RPMI8226 (cell line): ENCODE data around the gene DOCK11.

ENCODE experiments used
- DNase-seq: peaks from one replicate; pipeline ENCODE4 v3.0.0-alpha.2; 2015

The DOCK11 gene

DNA sequence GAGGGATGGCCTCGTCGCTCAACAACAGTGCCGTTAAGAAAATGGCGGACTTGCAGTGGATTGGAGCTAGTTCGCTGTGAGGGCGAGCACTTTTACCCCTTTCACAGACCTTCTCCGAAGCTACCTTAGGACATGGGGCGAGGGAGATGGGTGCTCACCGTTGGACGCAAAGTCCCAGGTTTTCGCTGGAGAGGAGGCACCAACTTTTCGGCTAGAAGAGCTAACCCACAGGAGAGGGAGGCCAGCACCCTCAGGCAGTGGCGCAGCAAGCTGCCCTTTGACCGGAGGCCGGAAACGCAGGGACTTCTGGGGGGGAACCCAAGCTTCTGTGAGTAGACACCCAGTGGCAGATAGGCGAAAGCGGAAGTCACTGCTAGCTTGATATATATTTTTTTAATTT is 138.7 kb downstream of the DOCK11 start:
- no peak for DNase-seq

DNA sequence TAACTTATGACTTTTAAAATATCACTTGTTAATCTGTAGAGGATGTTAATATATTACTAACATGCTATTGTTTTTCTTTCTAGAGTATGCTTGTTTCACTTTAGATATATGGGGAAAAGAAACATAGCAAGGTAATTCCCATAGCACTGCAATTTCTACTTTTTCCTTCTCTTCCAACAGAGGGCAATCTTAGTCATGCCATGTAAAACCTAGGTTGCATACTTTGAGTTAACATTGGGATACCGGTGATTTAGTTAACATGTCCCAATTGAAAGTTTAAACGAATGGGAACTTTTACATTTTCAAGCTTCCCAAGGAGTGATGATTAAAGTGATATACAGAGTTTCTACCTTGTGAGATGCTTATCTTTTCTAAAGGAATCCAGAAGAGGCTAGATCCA is 142.4 kb downstream of the DOCK11 start:
- DNase-seq = no peak

DNA sequence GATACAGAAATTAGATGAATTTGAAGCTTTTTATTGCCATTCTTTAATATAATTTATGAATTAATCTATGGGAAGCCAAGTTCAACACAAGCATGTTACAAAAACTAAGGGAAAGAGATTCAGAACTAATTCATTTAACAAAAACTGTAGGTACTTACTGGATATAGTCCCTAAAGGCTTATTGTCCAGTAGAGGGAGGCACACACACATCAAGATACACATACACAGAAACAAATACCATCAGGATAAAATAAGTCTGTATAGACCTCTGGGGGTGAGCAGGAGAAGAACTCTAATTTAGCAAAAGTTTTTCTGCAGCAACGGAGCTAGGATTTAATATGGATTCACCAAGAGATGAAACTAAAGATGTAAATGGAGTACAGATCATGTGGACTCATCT is 148.8 kb downstream of the DOCK11 start:
- DNase-seq = peak; percentile 4

DNA sequence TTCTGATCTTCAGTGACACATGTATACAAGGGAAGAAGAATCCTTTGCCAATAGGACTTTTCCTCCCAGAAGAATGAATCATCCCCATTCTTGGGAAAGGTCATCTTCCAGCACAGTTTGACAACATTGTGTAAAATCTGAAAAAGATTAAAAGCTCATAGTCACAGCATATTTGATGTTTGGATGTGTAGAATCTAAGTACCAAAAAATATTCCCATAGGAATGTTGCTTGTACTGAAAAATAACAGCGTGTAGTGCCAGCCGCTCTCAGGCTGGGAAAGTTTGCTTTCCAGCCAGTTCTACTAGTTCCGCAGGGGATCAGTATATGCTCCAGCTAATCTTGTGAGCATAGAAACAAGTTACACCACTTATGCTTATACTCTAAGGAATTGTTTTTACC is 157.1 kb downstream of the DOCK11 start:
- DNase-seq = no peak

DNA sequence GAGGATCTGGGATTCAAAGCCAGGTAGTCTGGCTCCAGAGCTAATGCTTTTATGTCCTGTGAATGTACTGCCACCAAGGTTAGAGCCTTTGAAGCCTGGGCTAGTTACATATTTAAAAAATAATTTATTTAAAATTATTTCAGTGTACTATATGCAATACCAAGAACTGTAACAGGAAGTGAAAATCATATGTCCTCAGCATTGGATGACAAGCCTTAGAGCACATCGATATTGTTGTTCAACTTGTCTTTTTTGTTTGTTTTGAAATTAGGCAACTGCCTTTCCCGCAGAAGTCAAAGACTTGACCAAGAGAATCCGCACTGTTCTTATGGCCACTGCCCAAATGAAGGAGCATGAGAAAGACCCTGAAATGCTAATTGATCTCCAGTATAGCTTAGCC is 158.7 kb downstream of the DOCK11 start:
- DNase-seq = no peak

DNA sequence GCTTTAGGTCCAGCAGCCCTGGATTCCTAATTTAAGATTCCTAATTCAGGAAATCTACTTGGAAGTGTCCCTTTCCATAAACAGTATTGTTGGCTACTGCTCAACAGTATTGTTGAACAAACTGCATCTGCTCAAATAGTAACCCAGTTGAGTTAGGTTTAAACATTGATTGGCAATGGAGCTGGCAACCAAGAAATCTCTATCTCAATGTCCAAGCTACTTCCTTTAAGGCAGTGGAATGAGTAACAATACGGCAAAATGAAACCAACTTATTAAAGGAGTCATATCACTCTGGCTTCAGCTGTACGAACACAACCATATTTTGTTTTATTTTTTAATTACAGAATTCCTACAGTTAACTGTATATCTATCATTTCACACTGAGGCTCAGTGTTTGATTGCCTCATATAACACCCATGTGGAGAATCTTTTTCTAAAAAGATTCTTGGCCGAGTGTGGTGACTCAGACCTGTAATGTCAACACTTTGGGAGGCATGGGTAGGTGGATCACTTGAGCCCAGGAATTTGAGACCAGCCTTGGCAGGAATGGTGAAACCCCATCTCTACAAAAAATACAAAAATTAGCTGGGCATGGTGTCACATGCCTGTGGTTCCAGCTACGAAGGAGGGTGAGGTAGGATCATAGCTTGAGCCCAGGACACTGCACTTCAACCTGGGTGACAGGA is 160.1 kb downstream of the DOCK11 start:
- DNase-seq = no peak

DNA sequence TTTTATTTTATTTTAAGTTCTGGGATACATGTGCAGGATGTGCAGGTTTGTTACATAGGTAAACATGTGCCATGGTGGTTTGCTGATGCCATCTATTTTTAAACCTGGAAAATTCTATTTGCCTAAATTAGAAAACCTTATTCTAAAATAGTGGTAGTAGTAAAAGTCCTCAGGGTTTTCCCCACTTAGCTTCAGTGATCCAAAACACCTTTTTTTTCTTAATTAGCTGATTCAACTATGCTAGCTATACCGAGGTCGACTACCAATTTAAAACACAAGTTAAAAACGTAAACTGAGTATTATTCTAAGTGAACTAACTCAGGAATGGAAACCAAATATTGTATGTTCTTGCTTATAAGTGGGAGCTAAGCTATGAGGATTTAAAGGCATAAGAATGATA is 161.8 kb downstream of the DOCK11 start:
- DNase-seq = no peak

DNA sequence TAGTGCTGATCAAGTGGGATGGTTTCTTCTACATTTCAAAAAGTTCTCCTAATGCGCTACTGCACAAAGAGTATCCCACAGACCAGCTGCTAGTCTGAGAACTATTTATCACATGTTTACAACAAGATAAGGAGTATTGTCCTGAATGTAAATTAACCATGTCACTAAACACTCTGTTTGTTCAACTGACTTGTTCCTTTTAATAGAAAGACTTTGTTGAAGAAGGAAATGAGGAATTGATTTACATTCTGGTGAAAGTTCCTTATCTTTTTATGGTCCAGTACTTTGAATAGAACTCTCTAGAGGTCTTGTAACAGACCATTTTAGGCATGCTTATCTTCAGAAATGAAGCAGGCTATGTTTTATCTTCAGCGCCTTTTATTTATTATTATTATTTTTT is 164.5 kb downstream of the DOCK11 start:
- no peak for DNase-seq

DNA sequence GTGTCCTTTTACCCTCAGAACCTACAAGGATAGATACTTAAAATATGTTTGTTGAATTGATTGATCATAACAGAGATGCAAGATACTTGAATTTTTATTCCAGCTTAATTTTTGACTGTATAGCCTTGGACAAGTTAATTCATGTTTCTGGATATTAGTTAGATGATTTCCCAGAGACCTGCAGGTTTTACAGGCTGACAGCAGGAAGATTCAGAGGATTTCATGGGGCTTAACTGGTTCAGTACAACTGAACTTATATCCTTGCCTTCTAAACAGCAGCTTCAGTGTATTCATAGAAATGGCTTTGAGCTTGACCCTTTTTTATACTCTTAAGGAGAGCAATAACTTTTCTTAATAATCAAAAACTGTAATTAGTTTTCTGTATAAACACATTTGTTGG is 169.6 kb downstream of the DOCK11 start:
- DNase-seq = no peak

DNA sequence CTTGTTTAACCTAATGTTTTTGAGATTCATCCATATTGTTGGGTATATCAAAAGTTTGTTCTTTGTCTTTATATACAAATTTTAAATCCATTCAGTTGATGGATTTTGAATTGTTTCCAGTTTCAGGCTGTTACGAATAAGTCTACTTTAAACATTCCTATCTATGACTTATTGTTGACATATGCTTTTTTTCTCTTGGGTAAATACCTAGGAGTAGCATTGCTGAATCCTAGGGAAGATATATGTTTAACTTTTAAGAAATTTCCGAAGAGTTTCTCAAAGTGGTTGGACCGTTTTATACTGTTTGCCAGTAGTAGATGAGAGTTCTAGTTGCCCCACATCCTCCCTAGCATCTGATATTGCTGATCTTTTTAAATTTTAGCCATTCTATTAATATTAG is 170.9 kb downstream of the DOCK11 start:
- no peak for DNase-seq

DNA sequence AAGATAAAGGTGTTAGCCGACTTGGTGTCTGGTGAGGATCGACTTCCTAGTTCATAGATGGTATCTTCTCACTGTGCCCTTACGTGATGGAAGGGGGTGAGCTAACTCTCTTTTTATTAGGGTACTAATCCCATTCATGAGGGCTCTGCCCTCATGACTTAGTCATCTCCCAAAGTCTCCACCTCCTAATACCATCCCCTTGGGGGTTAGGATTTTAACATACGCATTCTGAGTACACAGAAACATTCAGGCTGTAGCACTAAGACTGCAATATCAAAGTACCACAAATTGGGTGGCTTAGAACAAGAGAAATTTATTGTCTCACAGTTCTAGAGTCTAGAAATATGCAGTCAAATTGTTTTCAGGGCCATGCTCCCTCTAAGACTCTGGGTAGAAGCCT is 173.8 kb downstream of the DOCK11 start:
- DNase-seq = no peak

DNA sequence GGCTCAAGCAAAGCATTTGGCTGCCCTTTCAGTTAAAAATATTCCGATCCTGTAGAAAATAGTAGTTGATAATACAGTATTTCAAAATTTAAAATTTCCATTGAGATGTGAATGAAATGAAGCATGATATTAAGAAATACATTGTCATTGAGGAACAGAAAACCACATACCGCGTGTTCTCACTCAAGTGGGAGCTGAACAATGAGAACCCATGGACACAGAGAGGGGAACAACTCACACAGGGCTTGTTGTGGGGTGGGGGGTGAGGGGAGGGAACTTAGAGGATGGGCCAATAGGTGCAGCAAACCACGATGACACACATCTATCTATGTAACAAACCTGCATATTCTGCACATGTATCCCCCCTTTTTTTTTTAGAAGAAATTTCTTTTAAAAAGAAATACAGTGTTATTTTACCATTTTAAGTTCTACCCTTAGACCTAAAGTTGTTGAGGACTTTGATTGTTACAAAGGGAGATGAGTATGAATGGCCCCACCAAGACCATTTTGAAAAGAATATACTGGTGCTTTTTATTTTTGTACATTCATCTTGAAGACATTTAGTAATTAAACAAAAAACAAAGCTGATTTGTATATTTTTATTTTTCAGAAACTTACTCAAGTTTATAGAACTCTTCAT is 179.8 kb downstream of the DOCK11 start:
- no peak for DNase-seq

DNA sequence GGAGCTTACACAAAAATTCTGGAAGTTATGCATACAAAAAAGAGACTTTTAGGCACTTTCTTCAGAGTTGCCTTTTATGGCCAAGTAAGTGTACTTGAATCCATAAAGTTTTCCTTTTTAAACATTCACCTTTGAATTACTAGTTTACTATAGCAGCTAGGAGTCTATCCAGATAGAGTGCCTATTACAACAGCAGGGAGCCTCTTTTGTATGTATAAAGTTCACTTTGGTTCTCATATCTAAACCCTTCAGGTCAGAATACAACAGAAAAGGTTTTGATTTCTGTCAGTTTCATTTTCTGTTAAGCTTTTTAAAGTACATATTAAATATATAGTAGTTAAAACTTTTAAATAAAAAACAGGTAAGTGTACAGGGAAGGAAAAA is 180.3 kb downstream of the DOCK11 start:
- no peak for DNase-seq

DNA sequence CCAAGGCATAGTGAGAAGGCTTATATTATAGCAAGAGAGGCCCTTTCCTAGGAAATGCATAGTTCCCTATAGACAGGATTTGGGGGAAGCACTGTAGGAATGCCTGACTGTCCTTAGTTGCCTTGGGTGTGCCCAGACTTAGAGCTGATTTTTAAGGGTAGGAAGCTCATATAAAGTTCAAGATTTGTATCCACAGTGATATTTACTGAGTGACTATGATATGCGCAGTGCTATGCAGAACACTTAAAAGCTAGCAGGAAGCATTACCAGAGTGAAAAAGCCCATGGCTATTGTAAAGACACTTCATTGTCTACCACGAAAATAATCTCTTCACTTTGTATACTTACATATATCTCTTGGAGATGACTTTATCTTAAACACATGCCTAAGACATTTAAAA is 181.7 kb downstream of the DOCK11 start:
- DNase-seq = no peak

DNA sequence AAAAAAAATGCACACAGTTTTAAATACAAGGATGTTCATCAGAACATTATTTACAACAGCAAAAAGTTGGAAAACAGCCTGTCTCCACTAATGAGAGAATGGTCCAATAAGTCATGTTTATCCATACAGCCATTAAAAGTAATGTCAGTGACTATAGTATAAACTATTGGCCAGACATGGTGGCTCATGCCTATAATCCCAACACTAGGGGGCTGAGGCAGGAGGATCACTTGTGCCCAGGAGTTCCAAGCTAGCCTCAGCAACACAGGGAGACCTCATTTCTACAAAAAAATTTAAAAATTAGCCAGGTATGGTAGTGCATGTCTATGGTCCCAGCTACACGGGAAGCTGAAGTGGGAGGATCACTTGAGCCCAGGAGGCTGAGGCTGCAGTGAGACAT is 183.7 kb downstream of the DOCK11 start:
- DNase-seq = no peak

DNA sequence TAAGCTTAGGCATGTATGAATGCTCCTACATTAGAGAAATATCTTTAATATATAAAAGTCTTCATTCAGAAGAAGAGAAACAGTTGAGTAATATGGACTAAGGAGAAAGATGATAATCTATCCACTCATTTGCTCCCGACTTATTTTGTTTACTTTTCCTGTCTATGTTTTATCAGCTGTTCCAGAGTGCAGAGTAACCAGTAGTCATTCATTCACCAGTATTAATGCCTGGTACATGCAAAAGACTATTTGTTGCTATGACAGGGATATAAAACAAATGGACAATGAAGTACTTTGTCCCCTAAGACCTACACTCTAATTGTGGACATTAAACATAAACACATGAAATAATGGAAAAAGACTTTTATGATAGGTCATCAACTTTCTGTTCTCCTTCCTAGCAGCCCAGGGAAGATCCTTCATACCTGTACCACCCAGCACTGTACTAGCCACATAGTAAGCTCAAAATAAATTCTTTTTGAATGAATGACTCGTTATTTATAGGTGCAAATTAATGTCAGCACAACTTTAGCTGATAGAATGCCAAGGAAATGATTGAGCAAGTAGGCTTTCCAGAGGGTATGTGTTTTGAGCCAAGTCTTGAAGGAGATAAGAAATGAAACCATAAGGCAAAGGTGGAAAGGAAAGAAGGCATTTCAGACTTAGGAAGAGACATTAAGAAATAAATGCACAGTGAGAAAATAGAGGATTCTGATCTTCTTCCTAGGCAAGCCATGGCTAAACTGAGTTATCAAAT is 186.8 kb downstream of the DOCK11 start:
- DNase-seq = no peak

DNA sequence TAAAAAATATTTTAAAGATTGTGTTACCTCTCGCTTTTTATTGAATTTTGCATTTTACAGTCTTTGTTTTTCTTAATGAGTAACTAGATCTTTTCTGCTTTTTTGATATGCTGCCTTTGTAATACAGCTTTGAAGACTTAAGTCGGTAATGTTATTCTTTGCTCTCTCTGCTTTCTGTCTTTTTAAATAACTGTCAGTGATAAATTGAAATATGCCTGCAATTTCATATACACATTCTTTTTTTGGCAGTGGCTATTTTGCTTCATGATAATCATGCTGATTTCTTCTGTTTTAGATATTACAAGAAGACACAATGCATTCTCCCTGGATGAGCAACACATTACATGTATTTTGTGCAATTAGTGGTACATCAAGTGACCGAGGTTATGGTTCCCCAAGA is 189.8 kb downstream of the DOCK11 start:
- no peak for DNase-seq

DNA sequence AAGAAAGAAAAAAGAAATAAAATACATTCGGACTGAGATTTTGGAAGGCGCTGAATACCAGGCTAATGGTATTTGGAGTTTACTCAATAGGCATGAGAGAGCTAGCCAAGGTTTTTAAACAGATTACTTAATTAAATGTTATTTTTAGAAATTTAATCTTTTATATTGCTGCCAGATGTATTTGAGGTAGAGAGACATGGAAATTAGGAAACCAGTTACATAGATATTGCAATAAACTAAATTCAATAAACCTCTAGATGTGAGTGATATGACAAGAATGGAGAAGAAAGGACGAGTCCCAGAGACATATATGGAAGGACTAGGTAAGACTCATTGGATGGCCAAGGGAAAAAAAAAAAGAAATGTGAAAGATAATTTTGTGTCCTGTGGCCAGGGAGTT is 193.3 kb downstream of the DOCK11 start:
- no peak for DNase-seq

DNA sequence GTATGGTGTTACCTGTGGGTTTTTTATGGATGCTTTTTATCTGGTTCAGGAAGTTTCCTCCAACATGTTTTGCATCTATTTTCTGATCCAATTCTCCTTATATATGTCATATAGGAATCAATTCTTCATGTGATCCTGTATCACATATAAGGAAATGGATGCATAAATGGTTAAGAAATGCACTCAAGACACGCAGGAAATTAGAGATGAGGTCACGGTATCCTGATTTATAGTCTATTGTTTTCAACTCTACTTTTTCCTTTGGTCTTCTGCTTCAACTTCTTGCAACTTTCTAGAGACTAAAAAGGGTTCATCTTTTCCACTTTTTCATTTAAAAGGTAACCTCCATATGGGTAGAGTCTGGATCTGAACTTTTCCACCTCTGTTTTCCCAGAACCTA is 198.2 kb downstream of the DOCK11 start:
- DNase-seq = no peak

DNA sequence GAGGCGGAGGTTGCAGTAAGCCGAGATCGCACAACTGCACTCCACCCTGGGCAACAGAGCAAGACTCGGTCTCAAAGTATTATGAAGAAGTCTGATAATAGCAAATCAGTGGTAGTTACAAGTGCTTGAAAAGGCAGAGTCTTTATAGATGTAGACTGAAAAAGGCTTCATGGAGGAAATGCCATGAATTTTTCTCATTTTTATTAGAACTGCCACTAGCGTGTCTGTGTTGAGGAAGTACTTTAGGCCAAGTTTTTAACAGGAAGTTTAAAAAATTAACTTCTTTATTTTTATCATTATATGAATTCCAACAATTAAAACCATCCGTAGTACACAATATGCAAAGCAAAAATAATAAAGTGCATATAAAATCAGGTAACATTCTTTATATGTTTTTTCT is 199.0 kb downstream of the DOCK11 start:
- no peak for DNase-seq

DNA sequence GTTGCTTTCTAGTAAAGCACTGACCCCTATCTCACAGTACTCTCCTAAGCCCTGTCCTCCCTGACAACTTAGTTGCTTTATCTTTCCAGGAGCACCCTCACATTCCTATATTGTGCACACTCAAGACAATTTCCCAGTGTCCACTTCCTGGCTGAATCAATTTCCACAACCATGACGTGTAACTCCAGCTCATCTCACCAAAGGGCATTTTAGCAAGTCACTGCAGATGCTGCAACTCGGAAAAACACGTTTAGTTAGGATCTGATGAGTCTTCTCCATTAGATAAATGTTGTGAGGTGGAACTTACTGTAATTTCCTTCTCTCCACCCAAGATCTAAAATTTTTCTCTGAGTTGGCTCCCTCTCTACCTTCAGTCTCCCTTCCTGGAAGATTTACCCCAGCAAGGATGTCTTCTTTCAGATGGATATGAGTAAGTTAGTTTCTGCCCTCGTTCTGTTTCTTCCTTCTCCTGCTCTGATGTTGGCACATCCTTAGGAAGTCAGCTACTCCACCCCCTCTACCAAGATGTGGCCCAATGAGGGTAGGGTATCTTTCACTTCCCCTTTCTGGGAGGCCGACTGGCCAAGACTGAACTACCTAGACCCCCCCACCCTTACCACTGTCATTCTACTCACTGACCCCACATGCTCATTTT is 203.0 kb downstream of the DOCK11 start:
- DNase-seq = peak; percentile 9

DNA sequence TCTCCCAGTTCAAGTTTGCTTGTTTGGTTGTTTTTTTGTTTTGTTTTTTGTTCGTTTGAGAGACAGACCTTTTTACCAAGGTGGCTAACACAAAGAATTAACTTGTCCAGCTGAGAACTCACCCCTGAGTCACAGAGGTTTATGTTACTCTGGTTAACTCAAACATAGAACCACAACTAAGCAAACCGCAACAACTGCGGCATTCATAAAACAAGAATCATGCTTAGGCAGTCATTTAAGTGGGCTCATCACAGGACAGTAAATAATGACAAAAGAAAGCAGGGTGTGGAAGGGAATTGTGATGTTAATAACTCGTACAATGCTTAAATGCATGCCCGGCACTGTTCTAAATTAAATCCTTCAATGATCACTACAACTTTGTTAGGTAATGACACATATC is 207.1 kb downstream of the DOCK11 start:
- no peak for DNase-seq

DNA sequence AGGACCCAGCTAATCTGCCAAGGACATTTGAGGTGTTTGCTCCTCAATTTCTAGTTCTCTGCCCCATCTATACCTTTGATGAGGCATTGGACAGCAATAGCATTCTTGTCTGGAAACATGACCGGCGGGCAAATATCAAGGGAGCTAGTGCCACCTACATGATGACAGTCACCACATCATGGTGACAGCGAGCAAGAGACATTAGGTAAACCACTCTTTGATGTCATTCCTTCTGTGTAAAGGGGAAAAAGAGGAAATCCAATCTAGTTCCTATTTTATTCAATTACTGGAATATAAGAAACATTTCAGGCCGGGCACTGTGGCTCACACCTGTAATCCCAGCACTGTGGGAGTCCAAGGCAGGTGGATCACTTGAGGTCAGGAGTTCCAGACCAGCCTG is 211.1 kb downstream of the DOCK11 start:
- no peak for DNase-seq

DNA sequence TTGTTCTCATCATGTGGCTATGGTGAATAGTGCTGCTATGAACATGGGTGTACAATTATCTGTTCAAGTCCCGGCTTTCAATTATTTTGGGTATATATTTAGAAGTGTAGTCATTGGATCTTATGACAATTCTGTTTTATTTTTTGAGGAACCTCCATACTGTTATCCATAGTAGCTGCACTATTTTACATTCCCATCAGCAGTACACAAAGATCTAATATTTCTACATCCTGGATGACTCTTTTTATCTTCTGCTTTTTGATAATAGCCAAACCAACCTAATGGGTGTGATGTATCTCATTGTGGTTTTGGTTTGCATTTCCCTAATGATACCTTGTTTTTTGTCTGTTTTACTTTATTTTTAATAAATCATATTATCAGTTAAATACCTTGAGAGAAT is 218.9 kb downstream of the DOCK11 start:
- DNase-seq = no peak
